Suprapubic skin (tissue), 4 donors: ENCODE measurements around the gene PLCXD3. TPM values are rescaled to one million over a fixed set of nuclear protein-coding genes. Genes with fewer than 3 reads are reported as not detected.
A peak's percentile ranks its signal among the peaks of the same experiment; 100 is the strongest.
"Not testable (repeated sequence)": the region's sequence is repeated elsewhere in the genome, so short reads cannot be mapped to it uniquely, and the experiment has no call there.

Experiments
- DNase-seq, 2 donors: peaks; one replicate each; pipeline ENCODE4 v3.0.0-alpha.2; 2019; ENCODE audit warnings: low spot score in 2 of 2
- H3K27ac ChIP-seq: fragments of 200-600 bp; sonication (generic); one replicate; pipeline ENCODE4 v1.5.1; 2019
- H3K27me3 ChIP-seq: fragments of 200-600 bp; sonication (generic); one replicate; pipeline ENCODE4 v1.5.1; 2019
- H3K36me3 ChIP-seq: fragments of 200-600 bp; sonication (generic); one replicate; pipeline ENCODE4 v1.5.1; 2019
- H3K4me1 ChIP-seq: fragments of 200-600 bp; sonication (generic); one replicate; pipeline ENCODE4 v1.5.1; 2019
- H3K4me3 ChIP-seq: fragments of 200-600 bp; sonication (generic); one replicate; pipeline ENCODE4 v1.5.1; 2019; ENCODE audit warnings: mild to moderate bottlenecking
- H3K9me3 ChIP-seq: fragments of 200-600 bp; sonication (generic); one replicate; pipeline ENCODE4 v1.5.1; 2019
- EP300 ChIP-seq: sonication (generic); formaldehyde crosslinking; IDR thresholded peaks from one replicate; pipeline ENCODE4 v1.6.1; 2017; ENCODE audit warnings: antibody characterized with exemption
- POLR2A ChIP-seq, 2 donors: fragments of 450-650 bp; IDR thresholded peaks; one replicate each; pipeline ENCODE4 v1.6.1; 2017; ENCODE audit warnings: antibody characterized with exemption in 2 of 2, mild to moderate bottlenecking in 2 of 2, moderate library complexity in 2 of 2
- POLR2AphosphoS5 ChIP-seq, 3 donors: sonication (generic); formaldehyde crosslinking; IDR thresholded peaks; one replicate each; pipeline ENCODE4 v1.6.1; 2017; ENCODE audit warnings: antibody characterized with exemption in 3 of 3
- WGBS: methylation state at CpG from one replicate; pipeline ENCODE4 v1.1.5; 2018; 5-methylcytosine and 5-hydroxymethylcytosine counted together
- total RNA-seq, 4 donors: library from RNA; depleted of rRNA; stranded (reverse); fragments of >200 nt; gene quantifications; one replicate each; pipeline ENCODE4 v1.1.0, GENCODE V29; 2016
- TF ChIP-seq, protein P1 (sequence below), 2 donors: fragments of 200-600 bp in 1 of 2; fragments of 450-650 bp in 1 of 2; sonication (generic) in 1 of 2; IDR thresholded peaks; one replicate each; pipeline ENCODE4 v1.5.1; 2016 to 2019; ENCODE audit warnings: antibody characterized with exemption in 2 of 2, mild to moderate bottlenecking in 1 of 2, moderate library complexity in 1 of 2

The PLCXD3 gene
- total RNA-seq, 4 donors from 2014 or later, result 0.15 to 1.6 (median 0.61) TPM

DNA sequence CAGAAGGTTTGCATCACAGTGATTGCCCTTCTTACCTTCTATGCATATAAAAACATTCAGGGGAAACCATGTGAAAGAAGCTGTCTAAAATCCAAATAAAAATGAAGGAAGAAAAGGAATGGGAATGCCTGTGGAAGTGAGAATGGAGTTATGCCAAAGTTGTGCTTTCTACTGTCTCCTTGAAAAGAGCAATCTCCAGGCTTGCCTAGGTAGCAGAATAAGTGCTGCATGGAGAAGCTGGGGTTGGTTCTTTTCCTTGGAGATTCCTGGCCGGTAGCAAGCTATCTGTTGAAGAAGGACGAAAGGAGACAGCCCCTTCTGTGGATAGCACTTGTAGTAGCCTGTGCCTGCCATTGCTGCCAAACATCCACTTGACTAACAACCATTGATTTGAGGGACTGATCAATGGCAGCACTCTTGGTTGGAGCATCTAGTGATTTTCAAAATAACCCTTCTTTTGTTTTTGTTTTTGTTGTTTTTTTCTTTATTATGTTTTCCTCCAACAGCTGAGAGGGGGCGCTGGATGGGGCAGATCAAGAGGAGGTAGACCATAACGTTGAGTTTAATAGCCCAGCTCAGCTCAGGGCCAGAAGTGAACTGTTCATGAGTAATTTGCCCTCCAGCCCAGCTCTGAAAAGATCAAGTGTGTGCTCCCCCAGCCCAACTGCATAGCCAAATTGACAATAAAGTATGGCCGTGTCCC is 1.6 kb downstream of the PLCXD3 start:
- WGBS, result 49% methylated on average over 5 of the region's 5 CpGs
- no peak for DNase-seq

DNA sequence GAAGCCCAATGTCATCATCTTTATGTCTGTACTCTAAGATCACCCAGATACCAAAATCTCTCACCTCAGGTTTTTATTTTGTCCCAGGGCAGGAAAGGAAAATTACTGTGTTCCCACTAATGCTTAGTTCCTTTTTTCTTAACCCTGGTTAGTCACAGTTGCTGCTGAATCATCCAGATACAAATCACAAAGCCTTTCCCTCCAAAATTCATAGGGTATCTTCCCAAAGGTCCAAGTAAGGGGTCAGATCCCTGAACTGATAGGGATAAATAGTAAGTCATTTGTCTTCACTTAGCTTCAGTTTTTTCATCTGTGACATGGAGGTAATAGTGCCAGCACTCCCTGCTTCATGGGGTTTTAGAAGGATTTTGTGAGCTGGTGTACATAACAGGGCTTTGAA is 2.2 kb downstream of the PLCXD3 start:
- Histone ChIP-seq H3K36me3 (no peaks in the 10 kb centered on the region), H3K4me1 (peaks cover 12% of the 10 kb centered on the region), H3K27ac (no peak overlapping the region), H3K27me3 (peaks cover 29% of the 10 kb centered on the region), H3K4me3 (no peak overlapping the region), H3K9me3 (no peaks in the 10 kb centered on the region)
- DNase-seq, result no peak
- TF ChIP-seq POLR2AphosphoS5 (IDR thresholded peaks at IDR 0.05) (no peak), POLR2A (IDR thresholded peaks at IDR 0.05) (no peak), EP300 (no peak)
- TF ChIP-seq, protein P1, sequence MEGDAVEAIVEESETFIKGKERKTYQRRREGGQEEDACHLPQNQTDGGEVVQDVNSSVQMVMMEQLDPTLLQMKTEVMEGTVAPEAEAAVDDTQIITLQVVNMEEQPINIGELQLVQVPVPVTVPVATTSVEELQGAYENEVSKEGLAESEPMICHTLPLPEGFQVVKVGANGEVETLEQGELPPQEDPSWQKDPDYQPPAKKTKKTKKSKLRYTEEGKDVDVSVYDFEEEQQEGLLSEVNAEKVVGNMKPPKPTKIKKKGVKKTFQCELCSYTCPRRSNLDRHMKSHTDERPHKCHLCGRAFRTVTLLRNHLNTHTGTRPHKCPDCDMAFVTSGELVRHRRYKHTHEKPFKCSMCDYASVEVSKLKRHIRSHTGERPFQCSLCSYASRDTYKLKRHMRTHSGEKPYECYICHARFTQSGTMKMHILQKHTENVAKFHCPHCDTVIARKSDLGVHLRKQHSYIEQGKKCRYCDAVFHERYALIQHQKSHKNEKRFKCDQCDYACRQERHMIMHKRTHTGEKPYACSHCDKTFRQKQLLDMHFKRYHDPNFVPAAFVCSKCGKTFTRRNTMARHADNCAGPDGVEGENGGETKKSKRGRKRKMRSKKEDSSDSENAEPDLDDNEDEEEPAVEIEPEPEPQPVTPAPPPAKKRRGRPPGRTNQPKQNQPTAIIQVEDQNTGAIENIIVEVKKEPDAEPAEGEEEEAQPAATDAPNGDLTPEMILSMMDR (IDR thresholded peaks at IDR 0.05), result no peak

More for the DNA sequence above, 1.6 kb downstream of the PLCXD3 start:
- TF ChIP-seq POLR2A (IDR thresholded peaks at IDR 0.05), result no peak
- Histone ChIP-seq H3K36me3 (no peaks in the 10 kb centered on the region), H3K9me3 (no peaks in the 10 kb centered on the region), H3K4me1 (peaks cover 12% of the 10 kb centered on the region), H3K4me3 (peak overlapping the region; percentile 37), H3K27me3 (peaks cover 29% of the 10 kb centered on the region), H3K27ac (no peak overlapping the region)

DNA sequence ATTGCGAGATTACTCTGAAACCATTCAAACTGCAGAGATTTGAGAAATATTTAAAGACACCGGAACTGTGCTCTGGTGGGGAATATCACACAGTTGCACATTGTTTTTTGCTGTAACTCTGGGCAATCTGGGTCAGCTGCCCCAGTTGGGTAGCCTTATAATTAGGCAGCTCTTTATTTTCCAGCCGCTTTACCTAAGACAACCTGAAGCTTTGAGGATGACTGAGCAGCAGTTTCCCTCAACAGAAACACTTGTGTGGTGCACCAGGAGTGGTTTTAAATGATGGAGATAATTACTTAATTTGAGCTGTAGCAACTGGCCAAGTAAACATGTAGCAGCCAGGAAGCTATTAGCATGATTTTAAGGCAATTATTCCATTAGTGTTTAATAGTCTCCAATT is 2.9 kb downstream of the PLCXD3 start:
- Histone ChIP-seq H3K9me3 (no peaks in the 10 kb centered on the region), H3K4me1 (peaks cover 12% of the 10 kb centered on the region), H3K27me3 (peaks cover 29% of the 10 kb centered on the region), H3K36me3 (no peaks in the 10 kb centered on the region), H3K4me3 (no peak overlapping the region), H3K27ac (no peak overlapping the region)
- no peak for DNase-seq
- TF ChIP-seq POLR2AphosphoS5 (IDR thresholded peaks at IDR 0.05) (no peak), EP300 (no peak), POLR2A (IDR thresholded peaks at IDR 0.05) (no peak)
- TF ChIP-seq, protein P1 (IDR thresholded peaks at IDR 0.05), result no peak
- WGBS, result 84% methylated on average over 3 of the region's 3 CpGs

DNA sequence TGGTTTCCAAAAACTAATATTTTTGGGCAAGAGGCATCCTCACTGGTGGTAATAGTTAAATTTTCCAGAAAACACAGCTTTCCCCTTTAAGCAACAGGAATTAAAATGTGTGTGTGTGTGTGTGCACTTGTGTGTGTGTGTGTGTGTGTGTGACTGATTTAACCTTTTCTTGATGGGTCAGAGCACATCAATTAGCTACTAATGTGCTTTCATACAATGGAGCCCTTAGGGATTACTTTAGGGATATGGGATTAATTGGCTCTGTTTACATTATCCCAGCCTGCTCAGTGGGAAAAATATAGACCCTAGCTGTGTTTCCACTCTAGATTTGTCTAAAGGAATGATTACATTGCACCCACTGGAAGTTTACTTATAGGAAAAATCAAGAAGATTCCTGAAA is 6.5 kb downstream of the PLCXD3 start:
- H3K4me1 ChIP-seq, result no peaks in the 10 kb centered on the region
- DNase-seq, result no peak

DNA sequence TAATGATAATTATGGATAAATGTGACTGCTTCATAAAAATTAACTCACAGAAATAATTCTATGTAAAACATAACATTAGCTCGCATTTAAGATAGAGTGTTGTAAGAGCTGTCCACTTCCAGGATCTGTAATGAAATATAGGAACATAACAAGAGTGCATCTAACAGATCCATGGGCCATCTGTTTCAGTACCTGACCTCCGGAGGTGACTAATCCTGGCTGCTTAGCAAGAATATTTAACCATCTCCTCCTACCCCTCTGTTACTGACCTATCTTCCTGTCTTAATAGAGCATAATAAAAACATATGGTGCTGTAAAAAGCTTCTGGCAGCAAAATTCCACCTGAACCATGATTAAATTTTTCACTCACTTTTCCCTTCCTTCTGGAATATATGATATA is 7.1 kb downstream of the PLCXD3 start:
- TF ChIP-seq POLR2AphosphoS5 (IDR thresholded peaks at IDR 0.05), result no peak
- Histone ChIP-seq H3K27me3 (no peaks in the 10 kb centered on the region), H3K4me1 (no peaks in the 10 kb centered on the region), H3K27ac (no peak overlapping the region), H3K4me3 (no peak overlapping the region), H3K9me3 (no peaks in the 10 kb centered on the region), H3K36me3 (no peaks in the 10 kb centered on the region)
- no peak for DNase-seq
- 77% methylated on average over 2 of the region's 2 CpGs for WGBS

More for the DNA sequence above, 6.5 kb downstream of the PLCXD3 start:
- Histone ChIP-seq H3K27ac (no peak overlapping the region), H3K9me3 (no peaks in the 10 kb centered on the region), H3K4me3 (no peak overlapping the region), H3K36me3 (no peaks in the 10 kb centered on the region), H3K27me3 (peaks cover under 1% of the 10 kb centered on the region)
- TF ChIP-seq POLR2A (IDR thresholded peaks at IDR 0.05), result no peak
- TF ChIP-seq, protein P1 (IDR thresholded peaks at IDR 0.05), result no peak
- no peak for TF ChIP-seq POLR2AphosphoS5 (IDR thresholded peaks at IDR 0.05)
- TF ChIP-seq EP300, result no peak

DNA sequence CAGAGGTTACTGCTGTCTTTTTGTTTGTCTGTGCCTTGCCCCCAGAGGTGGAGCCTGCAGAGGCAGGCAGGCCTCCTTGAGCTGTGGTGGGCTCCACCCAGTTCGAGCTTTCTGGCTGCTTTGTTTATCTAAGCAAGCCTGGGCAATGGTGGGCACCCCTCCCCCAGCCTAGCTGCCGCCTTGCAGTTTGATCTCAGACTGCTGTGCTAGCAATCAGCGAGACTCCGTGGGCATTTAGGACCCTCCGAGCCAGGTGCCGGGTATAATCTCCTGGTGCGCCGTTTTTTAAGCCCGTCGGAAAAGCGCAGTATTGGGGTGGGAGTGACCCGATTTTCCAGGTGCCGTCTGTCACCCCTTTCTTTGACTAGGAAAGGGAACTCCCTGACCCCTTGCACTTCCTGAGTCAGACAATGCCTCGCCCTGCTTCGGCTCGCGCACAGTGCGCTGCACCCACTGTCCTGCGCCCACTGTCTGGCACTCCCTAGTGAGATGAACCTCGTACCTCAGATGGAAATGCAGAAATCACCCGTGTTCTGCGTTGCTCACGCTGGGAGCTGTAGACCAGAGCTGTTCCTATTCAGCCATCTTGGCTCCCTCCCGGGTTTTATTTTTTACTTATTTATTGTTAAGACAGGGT is 16.8 kb downstream of the PLCXD3 start:
- H3K27me3 ChIP-seq, H3K36me3 ChIP-seq, DNase-seq, H3K4me1 ChIP-seq, H3K27ac ChIP-seq, H3K9me3 ChIP-seq, H3K4me3 ChIP-seq: not testable (repeated sequence)
- WGBS, result 86% methylated on average over 23 of the region's 24 CpGs
